Progenitor cell of endocrine pancreas (in vitro differentiated cells): Measurements from ENCODE around the gene FAM50B. TPM values are rescaled to one million over a fixed set of nuclear protein-coding genes. Genes with fewer than 3 reads are reported as not detected.
A peak's percentile ranks its signal among the peaks of the same experiment; 100 is the strongest.

Source experiments
- DNase-seq: peaks from one replicate; pipeline ENCODE4 v3.0.0; 2021; ENCODE audit warnings: low spot score; ENCODE audit not compliant: unreplicated experiment
- H3K27ac Mint-ChIP-seq: 2 replicates; pipeline ENCODE4 v1.8.0; 2021; ENCODE audit warnings: mild to moderate bottlenecking, moderate library complexity, mixed read lengths
- H3K27me3 Mint-ChIP-seq: 2 replicates; pipeline ENCODE4 v1.8.0; 2021; ENCODE audit warnings: mixed read lengths
- H3K36me3 Mint-ChIP-seq: 2 replicates; pipeline ENCODE4 v1.8.0; 2022; ENCODE audit warnings: mixed read lengths; ENCODE audit not compliant: insufficient read depth
- H3K4me1 Mint-ChIP-seq: 2 replicates; pipeline ENCODE4 v1.8.0; 2021; ENCODE audit warnings: low read depth, mixed read lengths
- H3K4me3 Mint-ChIP-seq: 2 replicates; pipeline ENCODE4 v1.8.0; 2021; ENCODE audit warnings: low read depth, mild to moderate bottlenecking, moderate library complexity, mixed read lengths
- H3K9me3 Mint-ChIP-seq: 2 replicates; pipeline ENCODE4 v1.8.0; 2021; ENCODE audit warnings: low read depth, mixed read lengths
- total RNA-seq: library from RNA; stranded (reverse); gene quantifications from 2 replicates; pipeline ENCODE4 v1.2.1, GENCODE V29; 2021
- TF ChIP-seq, protein P1 (sequence below): fragments of 200-600 bp; sonication (generic); IDR thresholded peaks from one replicate; pipeline ENCODE4 v1.5.0; 2021; ENCODE audit warnings: antibody characterized with exemption, mild to moderate bottlenecking; ENCODE audit not compliant: unreplicated experiment

FAM50B gene
- total RNA-seq, 1 donor from 2014 or later, result 2.8 TPM

GRCh38 chr6:3885262-3886036 is 36.3 kb downstream of the FAM50B start:
- TF ChIP-seq, protein P1, sequence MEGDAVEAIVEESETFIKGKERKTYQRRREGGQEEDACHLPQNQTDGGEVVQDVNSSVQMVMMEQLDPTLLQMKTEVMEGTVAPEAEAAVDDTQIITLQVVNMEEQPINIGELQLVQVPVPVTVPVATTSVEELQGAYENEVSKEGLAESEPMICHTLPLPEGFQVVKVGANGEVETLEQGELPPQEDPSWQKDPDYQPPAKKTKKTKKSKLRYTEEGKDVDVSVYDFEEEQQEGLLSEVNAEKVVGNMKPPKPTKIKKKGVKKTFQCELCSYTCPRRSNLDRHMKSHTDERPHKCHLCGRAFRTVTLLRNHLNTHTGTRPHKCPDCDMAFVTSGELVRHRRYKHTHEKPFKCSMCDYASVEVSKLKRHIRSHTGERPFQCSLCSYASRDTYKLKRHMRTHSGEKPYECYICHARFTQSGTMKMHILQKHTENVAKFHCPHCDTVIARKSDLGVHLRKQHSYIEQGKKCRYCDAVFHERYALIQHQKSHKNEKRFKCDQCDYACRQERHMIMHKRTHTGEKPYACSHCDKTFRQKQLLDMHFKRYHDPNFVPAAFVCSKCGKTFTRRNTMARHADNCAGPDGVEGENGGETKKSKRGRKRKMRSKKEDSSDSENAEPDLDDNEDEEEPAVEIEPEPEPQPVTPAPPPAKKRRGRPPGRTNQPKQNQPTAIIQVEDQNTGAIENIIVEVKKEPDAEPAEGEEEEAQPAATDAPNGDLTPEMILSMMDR, result peak; percentile 49
- no peak overlapping the region for H3K4me3 Mint-ChIP-seq
- no peaks in the 10 kb centered on the region for H3K27me3 Mint-ChIP-seq
- H3K9me3 Mint-ChIP-seq, result peaks cover 4% of the 10 kb centered on the region
- H3K27ac Mint-ChIP-seq, result no peak overlapping the region
- DNase-seq, result no peak
- H3K4me1 Mint-ChIP-seq, result peaks cover 6% of the 10 kb centered on the region
- no peaks in the 10 kb centered on the region for H3K36me3 Mint-ChIP-seq

DNA sequence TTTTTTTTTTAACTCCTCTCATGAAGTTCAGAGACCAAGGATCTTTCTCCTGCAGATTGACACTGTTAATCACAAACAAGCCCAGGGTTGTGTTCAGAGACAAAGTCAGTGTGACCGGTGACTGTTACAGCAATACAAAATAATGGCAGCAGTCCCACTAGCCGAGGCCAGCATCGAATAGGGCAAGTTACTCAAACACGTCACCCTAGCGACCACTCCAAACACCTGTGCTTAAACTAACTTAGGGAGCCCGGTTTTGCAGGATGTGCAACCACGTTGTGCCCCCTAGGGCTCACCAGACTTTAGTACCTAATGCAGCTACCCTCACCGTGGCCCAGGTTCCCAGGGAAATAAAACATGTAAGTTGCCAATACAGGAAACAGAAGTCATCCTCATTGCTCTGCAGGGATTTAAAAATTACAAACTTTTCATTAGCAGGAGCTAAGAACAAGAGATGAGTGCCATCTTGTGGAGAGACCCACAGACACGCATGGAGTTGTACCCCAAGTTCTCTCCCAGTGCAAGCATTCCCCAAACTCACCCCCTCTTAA is 38.1 kb downstream of the FAM50B start:
- Mint-ChIP-seq H3K4me1 (peaks cover 6% of the 10 kb centered on the region), H3K4me3 (no peak overlapping the region), H3K9me3 (peaks cover 3% of the 10 kb centered on the region), H3K36me3 (no peaks in the 10 kb centered on the region), H3K27ac (no peak overlapping the region), H3K27me3 (no peaks in the 10 kb centered on the region)
- no peak for DNase-seq
- TF ChIP-seq, protein P1, result peak; percentile 29

- Mint-ChIP-seq H3K36me3 (no peaks in the 10 kb centered on the region), H3K27me3 (no peaks in the 10 kb centered on the region), H3K27ac (no peak overlapping the region), H3K9me3 (no peaks in the 10 kb centered on the region), H3K4me3 (no peak overlapping the region), H3K4me1 (peaks cover 9% of the 10 kb centered on the region)
- TF ChIP-seq, protein P1, result no peak
- no peak for DNase-seq
These were observed 39.2 kb downstream of the FAM50B start for GRCh38 chr6:3888153-3888957.

DNA sequence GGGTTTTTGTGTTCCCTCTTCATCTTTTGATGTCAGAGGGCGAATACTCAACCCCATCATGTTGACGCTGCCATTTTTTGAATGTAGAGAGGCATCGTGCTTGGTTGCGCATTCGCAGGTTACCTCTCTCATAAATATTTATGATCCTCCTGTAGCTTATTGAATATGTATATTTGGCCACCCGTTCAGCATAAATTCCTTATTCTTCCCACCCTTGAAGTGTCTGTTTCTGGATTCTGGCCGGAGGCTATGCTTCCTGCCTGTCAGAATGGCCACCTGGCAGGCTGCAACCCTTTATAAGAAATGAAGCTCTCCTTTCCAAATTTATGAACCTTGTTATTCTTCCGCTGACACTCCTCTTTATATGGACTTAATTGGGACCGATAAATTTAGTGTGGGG is 40.9 kb downstream of the FAM50B start:
- no peak overlapping the region for H3K27ac Mint-ChIP-seq
- no peaks in the 10 kb centered on the region for H3K36me3 Mint-ChIP-seq
- TF ChIP-seq, protein P1, result no peak
- H3K27me3 Mint-ChIP-seq, result no peaks in the 10 kb centered on the region
- peaks cover 10% of the 10 kb centered on the region for H3K4me1 Mint-ChIP-seq
- H3K4me3 Mint-ChIP-seq, result no peak overlapping the region
- no peak for DNase-seq
- no peaks in the 10 kb centered on the region for H3K9me3 Mint-ChIP-seq

- Mint-ChIP-seq H3K4me3 (no peak overlapping the region), H3K36me3 (no peaks in the 10 kb centered on the region), H3K27ac (no peak overlapping the region), H3K9me3 (no peaks in the 10 kb centered on the region), H3K4me1 (peaks cover 18% of the 10 kb centered on the region), H3K27me3 (no peaks in the 10 kb centered on the region)
- TF ChIP-seq, protein P1, result no peak
- no peak for DNase-seq
These were observed 42.7 kb downstream of the FAM50B start for GRCh38 chr6:3891883-3892282.
